GM23248 (cell line): ENCODE results near the gene SGSM1.

Experiments used
- EZH2 ChIP-seq: fragments of 200-600 bp; sonication (generic); IDR thresholded peaks from 2 replicates; pipeline ENCODE4 v1.6.1; 2018; ENCODE audit warnings: antibody characterized with exemption, mild to moderate bottlenecking; ENCODE audit not compliant: insufficient read depth, poor library complexity, severe bottlenecking
- EZH2phosphoT487 ChIP-seq: fragments of 200-600 bp; sonication (generic); IDR thresholded peaks from 2 replicates; pipeline ENCODE4 v1.6.1; 2018; ENCODE audit warnings: antibody characterized with exemption, moderate library complexity, mild to moderate bottlenecking, low read depth; ENCODE audit not compliant: insufficient read depth

DNA sequence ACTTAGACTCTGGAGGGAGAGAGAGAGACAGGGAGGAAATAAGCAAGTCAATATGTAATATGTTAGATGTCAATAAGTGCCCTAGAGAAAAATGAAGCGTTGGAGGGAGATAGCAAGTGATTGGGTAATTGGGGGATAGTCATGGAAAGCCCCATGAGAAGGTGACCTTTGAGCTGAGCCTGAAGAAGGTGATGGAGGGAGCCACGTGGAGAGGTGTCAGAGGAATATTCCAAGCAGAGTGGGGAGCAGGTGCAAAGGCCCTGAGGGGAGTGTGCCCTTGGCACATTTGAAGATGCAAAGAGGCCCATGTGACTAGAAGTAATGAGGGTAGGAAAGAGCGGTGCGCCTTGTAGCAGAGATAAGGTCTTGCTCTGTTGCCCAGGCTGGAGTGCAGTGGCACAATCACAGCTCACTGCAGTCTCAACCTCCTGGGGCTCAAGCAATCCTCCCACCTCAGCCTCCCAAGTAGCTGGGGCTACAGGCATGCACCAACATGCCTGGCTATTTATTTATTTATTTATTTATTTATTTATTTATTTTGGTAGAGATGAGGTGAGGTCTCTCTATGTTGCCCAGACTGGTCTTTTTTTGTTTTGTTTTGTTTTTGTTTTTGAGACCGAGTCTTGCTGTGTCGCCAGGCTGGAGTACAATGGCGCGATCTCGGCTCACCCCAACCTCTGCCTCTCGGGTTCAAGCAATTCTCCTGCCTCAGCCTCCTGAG is 138.4 kb downstream of the SGSM1 start:
- TF ChIP-seq EZH2 (no peak), EZH2phosphoT487 (no peak)
